CD4-positive, alpha-beta T cell treated with Interleukin-4 for 1 hour (primary cell): ENCODE data around the gene LZTFL1.

ENCODE experiments used
- DNase-seq, 2 donors: peaks; one replicate each; pipeline ENCODE4 v3.0.0-alpha.2; 2020 to 2022

Gene LZTFL1

DNA sequence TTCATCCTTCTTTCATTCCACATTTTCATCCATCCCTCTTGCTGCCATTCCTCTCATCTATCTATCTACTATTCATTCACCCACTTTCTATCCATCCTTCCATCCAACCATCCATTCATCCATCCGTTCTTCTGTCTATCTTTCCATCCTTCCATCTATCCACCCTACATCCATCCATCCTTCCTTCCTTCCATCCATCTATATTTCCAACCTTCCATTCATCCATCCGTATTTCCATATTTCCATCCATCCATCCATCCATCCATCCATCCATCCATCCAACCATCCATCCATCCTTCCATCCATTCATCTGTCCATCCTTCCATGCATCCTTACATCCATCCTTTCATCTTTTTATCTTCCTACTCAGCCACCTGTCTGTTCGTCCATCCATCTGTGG lies 59.5 kb downstream of the LZTFL1 start:
- DNase-seq, result no peak

DNA sequence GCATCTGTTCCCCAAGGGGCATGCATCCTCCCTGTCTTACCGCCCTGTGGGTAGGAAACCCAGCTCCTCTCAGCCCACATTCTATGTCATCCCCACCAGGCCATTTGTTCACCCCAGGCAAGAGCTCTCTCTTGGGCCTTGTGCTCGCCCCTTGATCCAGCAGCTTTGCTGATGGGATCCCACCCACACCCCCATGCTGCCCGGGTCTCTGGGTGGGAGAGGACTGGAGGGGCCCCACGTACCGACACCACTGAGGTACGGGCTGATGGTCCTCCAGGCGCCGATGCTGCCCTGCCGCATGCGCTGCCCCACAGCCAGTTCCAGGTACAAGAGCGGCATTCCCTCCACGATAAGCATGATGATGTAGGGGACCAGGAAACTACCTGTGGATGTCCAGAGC lies 60.1 kb downstream of the LZTFL1 start:
- no peak for DNase-seq

DNA sequence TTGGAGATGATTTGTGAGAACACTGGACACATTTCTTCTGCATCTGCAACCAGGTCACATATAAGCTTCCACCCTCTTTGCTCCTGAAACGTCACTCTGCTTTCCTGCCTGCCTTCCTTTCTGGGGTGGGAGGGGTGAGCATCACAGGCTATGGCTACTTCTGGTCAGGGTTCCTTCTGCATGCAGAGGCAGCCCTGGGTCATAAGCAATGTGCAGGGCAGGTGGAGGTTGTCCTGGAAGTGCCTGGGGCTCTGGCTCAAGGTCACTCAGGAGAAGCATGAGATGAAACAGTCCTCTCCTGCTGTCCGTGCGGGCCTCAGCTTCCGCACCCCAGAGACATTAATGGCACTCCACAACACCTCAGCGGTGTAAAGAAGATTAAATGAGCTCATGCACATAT lies 60.6 kb downstream of the LZTFL1 start:
- DNase-seq, result no peak

DNA sequence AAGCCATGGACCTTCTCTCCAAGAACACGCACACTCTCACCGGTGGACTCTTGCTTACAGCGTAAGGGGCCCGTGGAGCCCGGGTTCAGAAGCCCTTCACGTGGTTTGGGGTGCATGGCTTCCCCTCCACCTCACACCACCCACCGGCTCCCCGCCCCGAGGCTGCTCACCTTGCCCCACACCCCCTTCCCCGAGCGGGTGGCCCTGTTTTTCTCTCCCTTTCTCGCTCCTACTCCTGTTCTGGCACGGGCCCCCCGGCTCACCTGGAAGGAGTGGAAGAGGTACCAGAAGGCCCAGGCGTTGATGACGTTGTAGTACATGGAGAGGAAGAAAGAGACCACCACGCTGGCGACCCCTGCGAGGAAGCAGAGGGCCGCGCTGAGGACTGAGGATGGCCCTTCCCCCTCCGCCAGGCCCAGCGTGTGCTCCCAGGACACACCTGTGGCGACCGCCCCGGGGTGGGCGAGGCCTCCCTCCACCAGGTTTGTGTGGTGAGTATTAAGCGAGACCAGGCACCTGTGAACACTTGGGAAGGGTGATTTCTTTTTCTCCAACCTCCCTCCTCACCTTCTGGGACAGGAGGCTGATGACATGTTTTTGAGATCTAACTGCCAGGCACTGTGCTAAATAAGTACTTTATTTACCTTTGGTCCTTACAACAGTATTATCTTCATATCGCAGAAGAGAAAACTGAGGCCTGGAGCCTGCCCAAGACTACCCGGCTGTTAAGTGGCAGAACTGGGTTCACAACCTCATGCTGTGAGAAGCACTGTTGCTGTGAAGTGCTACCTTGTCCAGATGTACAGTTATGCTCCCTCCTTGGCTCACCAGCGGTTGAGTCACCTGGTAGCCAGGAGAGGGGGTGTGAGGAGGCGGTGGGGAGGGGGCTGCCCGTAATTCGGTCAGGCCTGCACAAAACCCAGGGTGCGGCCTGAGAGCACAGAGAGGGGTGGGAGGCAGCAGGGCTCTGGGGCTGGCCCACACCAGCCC lies 61.9 kb downstream of the LZTFL1 start:
- DNase-seq, result no peak

DNA sequence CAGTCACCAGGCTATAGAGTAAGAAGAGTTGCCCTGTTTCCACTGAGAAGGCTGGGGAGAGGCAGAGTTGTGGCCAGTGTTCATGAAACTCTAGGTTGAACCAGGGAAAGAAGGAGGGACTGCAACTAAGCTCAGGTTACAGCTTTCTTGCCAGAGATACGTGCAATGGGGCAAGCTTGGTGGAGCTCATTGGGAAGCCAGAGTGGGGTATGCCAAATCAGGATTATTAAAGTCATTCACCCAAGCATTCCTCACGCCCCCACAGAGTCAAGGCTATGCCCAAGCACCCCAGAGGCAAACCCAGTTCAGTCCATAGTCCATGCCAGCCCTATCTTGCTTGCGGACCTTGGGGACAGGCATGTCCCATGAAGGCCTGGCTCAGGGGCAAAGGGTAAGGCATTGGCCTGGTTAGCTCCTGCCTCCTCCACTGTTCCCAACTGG lies 63.1 kb downstream of the LZTFL1 start:
- no peak for DNase-seq

DNA sequence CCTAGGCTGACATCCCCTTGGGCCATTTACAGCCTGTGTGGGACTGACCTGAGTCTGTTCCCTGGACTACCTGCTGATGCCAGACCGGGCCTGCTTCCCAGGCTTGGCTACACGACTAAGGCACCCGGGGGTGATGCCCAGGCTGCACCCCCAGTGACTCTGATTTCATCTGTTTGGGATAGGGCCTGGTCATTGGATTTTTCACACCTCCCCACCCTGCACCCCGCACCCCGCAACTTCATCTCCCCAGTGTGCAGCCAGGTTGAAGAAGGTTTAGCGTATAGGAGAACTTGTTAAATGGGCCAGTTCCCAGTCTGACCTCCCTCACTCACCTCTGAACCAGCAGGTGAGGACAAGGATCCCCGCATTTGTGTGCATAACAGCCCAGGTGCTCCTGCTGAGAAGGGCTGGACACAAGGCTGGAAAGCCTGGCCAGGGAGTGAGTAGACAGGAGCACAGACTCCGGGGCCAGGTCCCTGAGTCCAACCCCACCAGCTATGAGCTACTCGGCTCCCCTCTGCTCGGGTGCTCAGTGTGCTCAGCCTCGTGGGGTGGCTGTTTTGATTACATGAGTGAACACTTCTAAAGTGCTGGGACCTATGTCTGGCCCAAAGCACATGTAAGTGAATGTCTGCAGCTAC lies 64.1 kb downstream of the LZTFL1 start:
- DNase-seq, result no peak

DNA sequence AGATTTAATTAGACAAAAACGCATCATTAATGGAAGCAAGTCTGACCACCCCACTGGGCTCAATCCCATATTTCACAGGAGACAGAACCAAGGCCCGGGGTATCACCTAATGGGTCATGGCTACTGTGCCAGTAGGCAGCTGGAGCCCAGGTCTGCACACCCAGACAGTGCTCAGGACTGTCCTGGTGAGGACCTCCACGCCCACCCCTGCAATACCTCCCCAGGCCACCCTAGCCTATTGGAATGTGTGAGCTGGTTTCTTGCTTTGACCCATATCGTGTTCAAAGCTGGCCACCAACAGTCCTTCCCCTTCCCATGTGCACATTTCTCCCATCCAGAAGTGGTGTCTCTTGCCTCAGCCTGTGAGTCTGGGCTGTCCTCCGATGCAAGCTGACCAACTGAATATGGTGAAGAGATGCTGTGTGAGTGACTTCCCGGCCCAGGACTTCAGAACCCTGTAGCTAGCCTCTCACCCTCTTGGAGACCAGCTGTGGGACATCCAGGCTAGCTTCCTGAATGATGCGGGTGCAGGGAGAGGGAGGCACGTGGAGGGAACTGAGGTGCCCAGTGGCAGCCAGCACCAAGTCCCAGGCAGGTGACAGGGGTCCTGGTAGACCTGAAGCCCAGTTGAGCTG lies 64.7 kb downstream of the LZTFL1 start:
- no peak for DNase-seq

DNA sequence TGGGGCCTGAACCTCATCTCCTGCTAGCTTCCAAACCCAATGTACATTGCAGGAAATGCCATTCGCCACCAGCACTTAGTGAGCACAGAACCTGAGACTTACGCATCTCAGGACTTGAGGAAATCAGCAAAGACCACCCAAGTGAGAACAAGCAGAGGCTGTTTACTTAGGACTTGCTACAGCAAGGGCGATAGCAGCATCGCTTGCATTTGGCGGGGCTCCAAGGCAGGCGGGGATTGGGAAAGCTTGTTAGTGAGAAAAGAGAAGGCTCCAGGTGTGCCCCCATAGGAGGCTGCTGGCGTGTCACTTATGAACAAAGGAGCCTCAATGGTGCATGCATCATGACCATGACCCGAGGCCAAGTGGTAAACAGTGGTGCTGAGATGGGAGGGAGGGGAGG lies 65.3 kb downstream of the LZTFL1 start:
- DNase-seq, result no peak

DNA sequence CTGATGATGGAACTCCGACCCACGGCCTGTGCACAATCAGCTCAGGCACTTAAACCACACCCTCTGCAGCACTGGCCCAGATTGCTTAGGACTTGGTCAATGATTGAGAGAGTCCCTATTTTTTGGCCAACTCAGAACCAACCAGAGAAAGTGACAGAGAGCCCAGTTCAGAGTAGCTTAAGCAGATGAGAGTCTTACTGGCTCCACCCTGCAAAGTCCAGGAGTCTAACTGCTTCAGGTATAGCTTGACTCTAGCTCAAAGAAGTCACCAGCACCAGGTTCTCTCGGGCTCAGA lies 65.7 kb downstream of the LZTFL1 start:
- DNase-seq, result no peak

DNA sequence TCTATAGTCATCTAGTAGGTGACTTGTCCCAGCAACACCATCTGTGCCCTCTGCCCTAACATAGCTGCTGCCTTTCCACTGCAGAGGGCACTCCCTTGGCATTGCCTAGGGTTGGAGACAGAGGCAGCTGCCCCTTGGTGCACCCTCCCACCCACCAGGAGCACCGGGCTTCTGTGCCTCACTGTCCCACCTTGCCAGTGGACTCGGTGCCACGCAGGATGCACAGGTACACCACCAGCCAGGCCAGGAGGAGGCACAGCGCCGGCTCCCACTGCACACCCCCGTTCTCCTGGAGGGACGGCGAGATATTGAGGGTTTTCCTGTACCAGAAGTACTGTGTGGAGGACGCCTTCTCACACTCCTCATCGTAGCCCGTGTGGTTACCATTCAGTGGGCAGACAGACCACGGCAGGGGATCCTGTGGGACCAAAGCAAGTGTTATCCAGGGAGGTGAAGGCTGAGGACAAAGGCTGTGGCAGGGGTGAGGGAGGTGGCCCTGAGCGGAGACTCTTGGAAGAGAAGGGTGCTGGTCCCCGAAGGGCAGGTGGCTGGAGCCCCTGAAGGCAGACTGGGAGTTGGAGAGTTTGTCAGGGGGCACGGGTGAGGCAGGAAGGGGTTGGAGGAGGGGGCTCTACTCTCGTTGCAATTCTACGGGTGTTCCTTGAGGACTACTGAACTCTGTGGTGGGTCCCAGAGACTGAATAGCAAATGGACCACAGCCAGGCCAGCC lies 66.2 kb downstream of the LZTFL1 start:
- no peak for DNase-seq

DNA sequence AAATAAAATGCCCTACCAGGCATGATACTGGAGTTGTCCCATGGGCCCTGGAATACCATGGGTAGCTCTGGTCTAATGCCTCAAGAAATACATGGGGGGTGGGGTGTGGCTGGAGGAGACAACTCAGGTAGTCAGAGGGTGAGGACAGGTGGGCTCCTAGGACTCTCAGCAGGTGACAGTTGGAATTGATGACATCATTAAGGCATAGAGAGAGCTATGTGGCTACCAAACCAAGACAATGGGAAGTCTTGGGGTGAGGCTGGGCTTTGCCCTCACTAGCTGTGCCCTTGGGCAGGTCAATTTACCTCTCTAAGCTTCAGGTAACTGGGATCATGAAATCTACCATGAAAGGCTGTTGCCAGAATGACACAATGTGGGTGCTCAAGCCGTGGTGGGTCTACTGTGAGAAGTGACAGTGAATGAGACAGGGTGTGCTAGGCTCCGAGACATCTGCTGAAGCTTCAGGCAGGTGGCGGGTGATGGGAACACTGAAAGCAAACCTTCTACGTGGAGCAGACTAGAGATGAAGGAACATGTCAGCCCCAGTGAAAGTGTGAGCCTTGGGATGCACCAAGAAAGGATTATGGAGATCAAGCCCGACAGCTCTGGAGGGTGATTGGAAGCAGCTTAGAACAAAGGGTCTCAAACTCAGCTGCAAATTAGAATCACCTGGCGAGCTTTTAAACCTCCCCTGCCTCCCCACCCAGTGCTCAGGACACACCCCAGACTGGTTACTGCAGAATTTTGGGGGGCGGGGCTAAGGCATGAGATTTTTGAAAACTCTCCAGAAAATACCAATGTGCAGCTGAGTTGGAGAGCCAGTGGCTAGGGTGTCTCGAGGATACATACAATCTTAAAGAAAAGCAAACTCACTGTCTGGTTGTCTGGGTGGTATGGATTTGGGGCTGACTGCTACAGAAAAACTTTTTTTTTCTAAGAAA lies 67.1 kb downstream of the LZTFL1 start:
- no peak for DNase-seq

DNA sequence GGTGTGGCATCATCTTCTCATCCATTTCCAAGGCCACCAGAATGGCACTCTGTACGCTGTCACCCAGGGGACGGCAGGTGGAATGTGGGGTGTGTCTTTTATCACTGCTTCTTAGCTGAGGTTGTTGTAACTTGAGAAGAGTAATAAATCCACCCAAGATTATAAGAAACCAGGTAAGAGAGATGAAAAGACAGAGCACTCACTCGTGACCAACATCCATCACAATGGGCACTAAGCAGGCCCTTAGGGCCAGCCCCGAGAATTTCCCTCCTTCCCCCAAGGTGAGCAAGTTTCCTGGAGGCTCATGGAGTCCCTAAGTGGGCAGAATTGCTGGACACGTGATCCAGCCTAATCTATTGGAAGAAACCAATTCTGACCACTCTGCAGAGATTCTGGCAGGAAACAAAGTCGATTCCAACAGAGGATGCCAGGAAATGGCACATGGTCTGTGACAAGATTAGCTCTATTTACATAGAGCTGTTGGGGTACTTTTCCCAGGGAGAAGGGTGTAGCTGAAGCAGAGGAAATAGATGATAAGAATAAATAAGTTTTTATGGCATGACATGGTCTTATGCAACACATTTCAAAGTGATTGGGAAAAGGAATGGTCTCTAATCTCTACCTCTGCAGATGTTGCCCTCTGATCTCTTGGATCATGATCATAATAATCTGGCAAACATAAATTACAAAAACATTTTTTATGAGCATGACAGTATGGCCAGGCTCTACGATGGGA lies 68.0 kb downstream of the LZTFL1 start:
- DNase-seq, result no peak
